ENCODE results near the gene MACROD2. TPM values are rescaled to one million over a fixed set of nuclear protein-coding genes. Genes with fewer than 3 reads are reported as not detected.

The MACROD2 gene
- total RNA-seq, 2 donors from 2014 or later = 8.0 to 19.4 TPM

DNA sequence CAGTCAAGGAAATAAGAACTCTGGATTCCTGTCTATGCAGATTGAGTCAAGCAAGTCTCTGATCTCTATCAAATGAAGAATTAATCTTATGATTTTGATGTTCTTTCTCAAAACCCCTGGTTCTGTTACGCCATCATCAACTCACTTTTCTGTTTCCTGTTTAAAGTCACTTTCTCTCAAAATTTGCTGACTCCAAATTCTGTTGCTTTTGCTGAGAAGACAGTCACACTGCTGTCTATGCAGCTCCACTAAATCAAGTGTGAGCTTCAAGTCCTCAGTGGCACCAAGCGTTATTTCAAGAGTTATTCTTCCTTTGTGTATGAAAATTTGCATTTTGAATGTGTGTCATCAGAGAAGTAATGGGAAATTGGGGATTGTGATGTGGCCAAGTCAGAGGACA lies 1914.7 kb downstream of the MACROD2 start:
- TF ChIP-seq POLR2AphosphoS5 (IDR thresholded peaks at IDR 0.05) (no peak), CTCF (IDR thresholded peaks at IDR 0.05) (no peak), POLR2A (IDR thresholded peaks at IDR 0.05) (no peak)
- 100% methylated on average over 2 of the region's 2 CpGs for WGBS
- H3K9me3 ChIP-seq = no peaks in the 10 kb centered on the region
- H3K4me1 ChIP-seq (replicated peaks) = no peaks in the 10 kb centered on the region
- H3K27me3 ChIP-seq (replicated peaks; ENCODE audit: insufficient read depth) = no peaks in the 10 kb centered on the region
- H3K27ac ChIP-seq = no peak overlapping the region
- H3K4me3 ChIP-seq = no peak overlapping the region
- no peak for DNase-seq (ENCODE audit: low spot score)
- no peaks in the 10 kb centered on the region for H3K36me3 ChIP-seq
- intact Hi-C loops (cut with DNase I) = no loop called here

DNA sequence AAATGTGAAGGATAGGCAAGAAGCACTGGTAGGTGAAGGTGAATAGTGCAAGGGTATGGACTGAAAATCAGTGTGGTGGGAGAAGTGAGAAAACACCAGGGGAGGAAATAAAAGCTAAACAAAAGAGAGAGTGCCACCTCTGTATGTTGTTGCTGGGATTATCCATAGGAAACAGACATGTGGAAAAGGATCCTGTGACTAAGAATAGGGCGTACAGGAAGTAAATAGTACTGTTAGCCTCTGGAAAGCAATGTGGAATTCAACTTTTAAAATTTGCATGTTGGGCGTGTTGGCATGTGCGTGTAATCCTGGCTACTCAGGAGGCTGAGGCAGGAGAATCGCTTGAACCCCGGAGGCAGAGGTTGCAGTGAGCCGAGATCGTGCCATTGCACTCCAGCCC lies 1916.3 kb downstream of the MACROD2 start:
- intact Hi-C loops (cut with DNase I) = no loop called here
- H3K4me3 ChIP-seq = no peak overlapping the region
- no peak for DNase-seq (ENCODE audit: low spot score)
- no peak overlapping the region for H3K27ac ChIP-seq
- no peaks in the 10 kb centered on the region for H3K27me3 ChIP-seq (replicated peaks; ENCODE audit: insufficient read depth)
- no peak for TF ChIP-seq CTCF (IDR thresholded peaks at IDR 0.05)
- no peak for TF ChIP-seq POLR2A (IDR thresholded peaks at IDR 0.05)
- no peaks in the 10 kb centered on the region for H3K36me3 ChIP-seq
- no peaks in the 10 kb centered on the region for H3K4me1 ChIP-seq (replicated peaks)
- no peaks in the 10 kb centered on the region for H3K9me3 ChIP-seq
- WGBS = 82% methylated on average over 7 of the region's 7 CpGs

DNA sequence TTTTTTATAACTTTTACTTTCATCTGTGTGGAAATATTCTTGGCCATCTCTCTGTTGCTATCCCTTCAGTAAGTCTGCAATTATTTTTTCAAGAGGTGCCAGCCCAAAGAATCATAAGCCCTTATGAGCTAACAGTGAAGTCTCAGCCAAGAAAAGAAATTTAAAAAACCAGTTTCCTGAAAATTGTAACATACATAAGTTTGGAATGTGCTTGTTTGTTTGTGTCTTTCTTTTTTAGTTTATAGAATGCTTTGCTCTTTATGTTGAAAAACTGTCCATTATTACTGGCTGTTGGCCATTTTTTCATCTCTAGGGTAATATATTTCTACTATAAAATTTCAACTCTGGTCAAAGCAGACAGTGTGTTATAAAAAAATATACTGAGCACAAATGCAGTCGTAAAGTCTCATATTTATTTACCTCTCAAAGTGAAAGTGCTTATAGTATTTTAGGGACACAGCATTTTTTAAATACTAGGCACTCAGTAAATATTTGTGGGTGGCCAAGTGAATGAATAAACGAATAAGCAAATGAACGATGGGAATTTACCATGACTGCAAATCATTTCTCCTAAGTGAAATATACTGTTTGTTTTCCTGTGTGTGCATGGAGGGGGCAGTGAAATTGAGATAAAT lies 1918.2 kb downstream of the MACROD2 start:
- H3K4me3 ChIP-seq = no peak overlapping the region
- 15% methylated on average over 3 of the region's 3 CpGs for WGBS
- H3K27ac ChIP-seq = no peak overlapping the region
- intact Hi-C loops (cut with DNase I) = no loop called here
- no peak for TF ChIP-seq POLR2AphosphoS5 (IDR thresholded peaks at IDR 0.05)
- TF ChIP-seq POLR2A (IDR thresholded peaks at IDR 0.05) = no peak
- no peak for TF ChIP-seq CTCF (IDR thresholded peaks at IDR 0.05)
- DNase-seq (ENCODE audit: low spot score) = no peak
- no peaks in the 10 kb centered on the region for H3K27me3 ChIP-seq (replicated peaks; ENCODE audit: insufficient read depth)
- no peaks in the 10 kb centered on the region for H3K4me1 ChIP-seq (replicated peaks)
- H3K9me3 ChIP-seq = no peaks in the 10 kb centered on the region
- no peaks in the 10 kb centered on the region for H3K36me3 ChIP-seq

DNA sequence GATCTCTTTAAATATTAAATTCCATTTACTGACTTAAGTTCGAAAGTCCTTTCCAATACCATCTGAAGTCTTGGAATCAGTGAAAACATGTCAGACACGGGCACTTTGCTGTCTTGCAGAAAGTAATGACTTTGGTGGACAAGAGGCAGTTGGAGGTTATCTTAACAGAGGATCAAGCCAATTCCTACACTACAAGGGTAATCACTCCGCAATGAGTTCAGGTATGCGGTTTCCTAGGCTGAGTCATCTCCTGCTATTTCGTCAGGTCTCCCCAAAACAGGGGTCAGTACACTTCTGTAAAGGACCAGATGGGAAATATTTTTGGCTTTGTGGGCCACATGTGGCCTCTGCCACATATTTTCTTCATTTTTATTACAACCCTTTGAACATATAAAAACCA lies 1921.3 kb downstream of the MACROD2 start:
- no peaks in the 10 kb centered on the region for H3K36me3 ChIP-seq
- WGBS = 88% methylated on average over 5 of the region's 5 CpGs
- no peaks in the 10 kb centered on the region for H3K4me1 ChIP-seq (replicated peaks)
- no peak overlapping the region for H3K4me3 ChIP-seq
- H3K9me3 ChIP-seq = no peaks in the 10 kb centered on the region
- intact Hi-C loops (cut with DNase I) = no loop called here
- H3K27me3 ChIP-seq (replicated peaks; ENCODE audit: insufficient read depth) = no peaks in the 10 kb centered on the region
- no peak for DNase-seq (ENCODE audit: low spot score)
- no peak overlapping the region for H3K27ac ChIP-seq
- TF ChIP-seq POLR2A (IDR thresholded peaks at IDR 0.05) = no peak
- TF ChIP-seq POLR2AphosphoS5 (IDR thresholded peaks at IDR 0.05) = no peak
- no peak for TF ChIP-seq CTCF (IDR thresholded peaks at IDR 0.05)

DNA sequence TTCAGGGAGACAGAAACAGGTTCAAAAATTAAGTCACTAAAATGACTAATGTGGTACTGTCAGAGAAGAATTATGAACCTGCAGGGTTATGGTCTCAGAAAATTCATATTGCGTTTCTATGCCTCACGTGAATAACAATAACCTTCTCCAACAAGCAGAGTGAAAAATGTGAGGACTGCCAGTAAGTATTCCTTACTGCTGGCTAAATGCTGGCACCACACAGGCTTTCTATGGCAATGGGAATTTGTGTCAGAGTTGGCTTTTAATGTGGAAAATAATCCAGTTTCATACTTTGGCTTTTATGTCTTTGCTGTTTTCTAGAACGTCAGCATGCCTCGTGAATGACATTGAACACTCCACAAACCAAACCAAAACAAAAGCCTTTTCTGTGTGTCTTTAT lies 1922.0 kb downstream of the MACROD2 start:
- intact Hi-C loops (cut with DNase I) = no loop called here
- no peak for DNase-seq (ENCODE audit: low spot score)

More for the DNA sequence above, 1922.0 kb downstream of the MACROD2 start:
- TF ChIP-seq POLR2A (IDR thresholded peaks at IDR 0.05) (no peak), CTCF (IDR thresholded peaks at IDR 0.05) (no peak), POLR2AphosphoS5 (IDR thresholded peaks at IDR 0.05) (no peak)
- no peaks in the 10 kb centered on the region for H3K27me3 ChIP-seq (replicated peaks; ENCODE audit: insufficient read depth)
- no peak overlapping the region for H3K27ac ChIP-seq
- WGBS = 47% methylated on average over 4 of the region's 4 CpGs
- H3K4me1 ChIP-seq (replicated peaks) = no peaks in the 10 kb centered on the region
- H3K9me3 ChIP-seq = no peaks in the 10 kb centered on the region
- no peaks in the 10 kb centered on the region for H3K36me3 ChIP-seq
- H3K4me3 ChIP-seq = no peak overlapping the region
